ENCODE data around the gene SLC22A4.
A peak's percentile ranks its signal among the peaks of the same experiment; 100 is the strongest.

The SLC22A4 gene

GRCh38 chr5:132376694-132377641 is 82.8 kb downstream of the SLC22A4 start:
- peak; percentile 71 for DNase-seq (ENCODE audit: low spot score)

GRCh38 chr5:132377738-132378137 is 83.5 kb downstream of the SLC22A4 start:
- DNase-seq (ENCODE audit: low spot score): no peak

- no peak for DNase-seq (ENCODE audit: low spot score)
These were observed 84.4 kb downstream of the SLC22A4 start for GRCh38 chr5:132378580-132378979.

- no peak for DNase-seq (ENCODE audit: low spot score)
These were observed 85.9 kb downstream of the SLC22A4 start for GRCh38 chr5:132380047-132380446.

GRCh38 chr5:132380741-132381140 is 86.5 kb downstream of the SLC22A4 start:
- no peak for DNase-seq (ENCODE audit: low spot score)

- no peak for DNase-seq (ENCODE audit: low spot score)
These were observed 87.4 kb downstream of the SLC22A4 start for GRCh38 chr5:132381614-132382013.

- DNase-seq (ENCODE audit: low spot score): no peak
These were observed 89.1 kb downstream of the SLC22A4 start for GRCh38 chr5:132383261-132383660.

- no peak for DNase-seq (ENCODE audit: low spot score)
These were observed 89.8 kb downstream of the SLC22A4 start for GRCh38 chr5:132383984-132384383.

- DNase-seq (ENCODE audit: low spot score): no peak
These were observed 90.4 kb downstream of the SLC22A4 start for GRCh38 chr5:132384506-132385050.

- peak; percentile 85 for DNase-seq (ENCODE audit: low spot score)
These were observed 91.3 kb downstream of the SLC22A4 start for GRCh38 chr5:132385326-132386105.

- peak; percentile 82 for DNase-seq (ENCODE audit: low spot score)
These were observed 92.6 kb downstream of the SLC22A4 start for GRCh38 chr5:132386644-132387286.

- peak; percentile 69 for DNase-seq (ENCODE audit: low spot score)
These were observed 93.5 kb downstream of the SLC22A4 start for GRCh38 chr5:132387640-132388117.

GRCh38 chr5:132388244-132389050 is 94.3 kb downstream of the SLC22A4 start:
- DNase-seq (ENCODE audit: low spot score): no peak

GRCh38 chr5:132389051-132389331 is 94.8 kb downstream of the SLC22A4 start:
- DNase-seq (ENCODE audit: low spot score): no peak

GRCh38 chr5:132389585-132390286 is 95.5 kb downstream of the SLC22A4 start:
- no peak for DNase-seq (ENCODE audit: low spot score)

- no peak for DNase-seq (ENCODE audit: low spot score)
These were observed 97.1 kb downstream of the SLC22A4 start for GRCh38 chr5:132391247-132391646.

- DNase-seq (ENCODE audit: low spot score): no peak
These were observed 97.7 kb downstream of the SLC22A4 start for GRCh38 chr5:132391870-132392269.

GRCh38 chr5:132392411-132392810 is 98.2 kb downstream of the SLC22A4 start:
- DNase-seq (ENCODE audit: low spot score): no peak

GRCh38 chr5:132392978-132393825 is 99.0 kb downstream of the SLC22A4 start:
- no peak for DNase-seq (ENCODE audit: low spot score)
